ENCODE results near the gene GAPDH. TPM values are rescaled to one million over a fixed set of nuclear protein-coding genes. Genes with fewer than 3 reads are reported as not detected.

GAPDH gene
- total RNA-seq, 2 donors from 2014 or later: 2,037 to 2,666 TPM

- peak; percentile 59 for DNase-seq (ENCODE audit: low spot score)
- intact Hi-C loops (cut with DNase I): no loop called here
These were observed 7.4 kb upstream of the GAPDH start for GRCh38 chr12:6526766-6527525.

- DNase-seq (ENCODE audit: low spot score): no peak
- intact Hi-C loops (cut with DNase I): loop anchor here in 1 of 2 donors (1.0 kb wide), 1 partner anchor 35 kb away; no protein-coding TSS in a partner anchor
These were observed 6.6 kb upstream of the GAPDH start for GRCh38 chr12:6527711-6528110.

- intact Hi-C loops (cut with DNase I): loop anchor here in 1 of 2 donors (1.0 kb wide), 1 partner anchor 34 kb away; no protein-coding TSS in a partner anchor
- DNase-seq (ENCODE audit: low spot score): no peak
These were observed 5.6 kb upstream of the GAPDH start for GRCh38 chr12:6528539-6529235.

GRCh38 chr12:6529291-6529737 lies 5.0 kb upstream of the GAPDH start:
- no peak for DNase-seq (ENCODE audit: low spot score)
- intact Hi-C loops (cut with DNase I): no loop called here

DNA sequence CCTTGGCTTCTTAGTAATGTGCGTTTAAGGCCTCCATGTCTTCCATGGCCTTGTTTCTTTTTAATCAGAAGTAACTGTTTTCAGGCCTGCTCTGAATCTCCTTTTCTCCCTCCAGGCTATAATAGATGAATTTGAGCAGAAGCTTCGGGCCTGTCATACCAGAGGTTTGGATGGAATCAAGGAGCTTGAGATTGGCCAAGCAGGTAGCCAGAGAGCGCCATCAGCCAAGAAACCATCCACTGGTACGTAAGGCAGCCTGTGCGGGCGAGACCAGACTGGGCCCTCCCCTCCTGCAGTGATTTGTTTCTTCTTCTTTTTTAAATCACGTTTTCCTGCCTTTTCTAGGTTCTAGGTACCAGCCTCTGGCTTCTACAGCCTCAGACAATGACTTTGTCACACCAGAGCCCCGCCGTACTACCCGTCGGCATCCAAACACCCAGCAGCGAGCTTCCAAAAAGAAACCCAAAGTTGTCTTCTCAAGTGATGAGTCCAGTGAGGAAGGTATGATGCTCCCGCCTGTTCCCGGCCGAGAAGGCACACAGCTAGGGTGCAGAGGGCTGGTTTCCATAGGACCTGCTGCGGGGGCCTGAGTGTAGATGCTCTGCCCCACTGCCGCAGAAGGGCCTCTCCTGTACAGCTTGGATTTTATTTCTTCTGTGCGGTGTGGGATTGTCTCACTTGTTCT lies 3.6 kb upstream of the GAPDH start:
- no peak for DNase-seq (ENCODE audit: low spot score)
- intact Hi-C loops (cut with DNase I): loop anchor here in 1 of 2 donors (10.0 kb wide), 1 partner anchor 326 kb away; the partner anchor contains the start of gene CD9

DNA sequence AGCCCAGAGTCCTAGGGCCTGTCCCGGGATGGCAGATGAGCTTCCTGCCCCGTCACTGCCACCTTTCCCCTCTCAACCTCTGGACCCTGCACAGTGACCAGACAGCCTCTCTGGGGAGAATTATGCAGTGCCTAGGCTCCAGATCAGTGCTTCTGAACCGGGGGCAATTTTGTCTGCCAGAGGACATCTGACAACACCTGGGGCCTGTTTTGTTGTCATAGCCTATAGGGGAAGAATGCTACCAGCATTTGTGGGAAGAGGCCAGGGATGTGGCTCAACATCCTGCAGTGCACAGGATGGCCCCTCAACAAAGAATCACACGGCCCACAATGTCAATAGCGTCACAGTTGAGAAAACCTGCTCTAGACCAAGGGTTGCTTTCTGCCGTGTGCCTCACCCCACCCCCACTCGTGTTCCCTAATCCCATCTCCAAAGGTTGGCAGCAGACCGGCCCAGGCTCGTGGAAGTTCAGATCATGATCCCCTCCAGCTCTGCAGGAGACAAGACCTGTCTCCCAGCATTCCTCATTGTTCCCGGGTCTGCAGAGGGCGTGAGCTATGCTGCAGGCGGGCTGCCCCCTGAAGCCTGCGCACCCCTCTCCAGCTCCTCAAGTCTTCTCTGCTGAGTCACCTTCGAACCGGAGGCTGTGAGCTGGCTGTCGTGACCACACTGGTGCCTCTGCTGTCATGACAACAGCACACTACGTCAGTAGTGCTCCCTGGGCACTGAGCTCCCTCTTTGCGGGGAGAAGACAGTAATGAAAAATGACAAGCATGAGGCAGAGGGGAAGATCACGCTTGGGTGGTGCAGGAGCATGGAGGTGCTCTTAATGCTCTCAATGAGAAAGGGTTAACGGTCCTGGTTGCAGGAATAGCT lies 2.0 kb upstream of the GAPDH start:
- DNase-seq (ENCODE audit: low spot score): peak; percentile 91

DNA sequence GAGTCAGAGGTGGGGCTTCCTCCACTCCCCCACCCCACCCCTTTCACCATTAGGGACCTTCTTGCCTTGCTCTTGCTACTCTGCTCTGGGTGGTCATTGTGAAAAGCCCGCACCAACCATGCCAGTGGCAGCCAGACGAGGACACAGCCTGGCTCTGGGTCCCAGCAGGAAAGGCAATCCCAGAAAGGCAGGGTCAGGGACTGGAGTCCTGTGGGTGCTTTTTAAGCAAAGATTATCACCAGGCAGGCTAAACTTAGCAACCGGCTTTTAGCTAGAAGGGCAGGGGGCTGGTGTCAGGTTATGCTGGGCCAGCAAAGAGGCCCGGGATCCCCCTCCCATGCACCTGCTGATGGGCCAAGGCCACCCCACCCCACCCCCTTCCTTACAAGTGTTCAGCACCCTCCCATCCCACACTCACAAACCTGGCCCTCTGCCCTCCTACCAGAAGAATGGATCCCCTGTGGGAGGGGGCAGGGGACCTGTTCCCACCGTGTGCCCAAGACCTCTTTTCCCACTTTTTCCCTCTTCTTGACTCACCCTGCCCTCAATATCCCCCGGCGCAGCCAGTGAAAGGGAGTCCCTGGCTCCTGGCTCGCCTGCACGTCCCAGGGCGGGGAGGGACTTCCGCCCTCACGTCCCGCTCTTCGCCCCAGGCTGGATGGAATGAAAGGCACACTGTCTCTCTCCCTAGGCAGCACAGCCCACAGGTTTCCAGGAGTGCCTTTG lies 1.2 kb upstream of the GAPDH start:
- intact Hi-C loops (cut with DNase I): loop anchor here in 1 of 2 donors (10.0 kb wide), 1 partner anchor 328 kb away; the partner anchor contains the start of gene CD9
- DNase-seq (ENCODE audit: low spot score): peak; percentile 93

More for the DNA sequence above, 2.0 kb upstream of the GAPDH start:
- intact Hi-C loops (cut with DNase I): loop anchor here in 1 of 2 donors (10.0 kb wide), 1 partner anchor 327 kb away; the partner anchor contains the start of gene CD9

DNA sequence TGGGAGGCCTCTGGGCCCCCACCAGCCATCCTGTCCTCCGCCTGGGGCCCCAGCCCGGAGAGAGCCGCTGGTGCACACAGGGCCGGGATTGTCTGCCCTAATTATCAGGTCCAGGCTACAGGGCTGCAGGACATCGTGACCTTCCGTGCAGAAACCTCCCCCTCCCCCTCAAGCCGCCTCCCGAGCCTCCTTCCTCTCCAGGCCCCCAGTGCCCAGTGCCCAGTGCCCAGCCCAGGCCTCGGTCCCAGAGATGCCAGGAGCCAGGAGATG lies 729 bp upstream of the GAPDH start:
- intact Hi-C loops (cut with DNase I): loop anchor here in 1 of 2 donors (10.0 kb wide), 1 partner anchor 329 kb away; the partner anchor contains the start of gene CD9
- DNase-seq (ENCODE audit: low spot score): no peak

DNA sequence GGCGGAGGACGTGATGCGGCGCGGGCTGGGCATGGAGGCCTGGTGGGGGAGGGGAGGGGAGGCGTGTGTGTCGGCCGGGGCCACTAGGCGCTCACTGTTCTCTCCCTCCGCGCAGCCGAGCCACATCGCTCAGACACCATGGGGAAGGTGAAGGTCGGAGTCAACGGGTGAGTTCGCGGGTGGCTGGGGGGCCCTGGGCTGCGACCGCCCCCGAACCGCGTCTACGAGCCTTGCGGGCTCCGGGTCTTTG lies 303 bp downstream of the GAPDH start:
- no peak for DNase-seq (ENCODE audit: low spot score)
- intact Hi-C loops (cut with DNase I): loop anchor here in 1 of 2 donors (10.0 kb wide), 1 partner anchor 330 kb away; the partner anchor contains the start of gene CD9

DNA sequence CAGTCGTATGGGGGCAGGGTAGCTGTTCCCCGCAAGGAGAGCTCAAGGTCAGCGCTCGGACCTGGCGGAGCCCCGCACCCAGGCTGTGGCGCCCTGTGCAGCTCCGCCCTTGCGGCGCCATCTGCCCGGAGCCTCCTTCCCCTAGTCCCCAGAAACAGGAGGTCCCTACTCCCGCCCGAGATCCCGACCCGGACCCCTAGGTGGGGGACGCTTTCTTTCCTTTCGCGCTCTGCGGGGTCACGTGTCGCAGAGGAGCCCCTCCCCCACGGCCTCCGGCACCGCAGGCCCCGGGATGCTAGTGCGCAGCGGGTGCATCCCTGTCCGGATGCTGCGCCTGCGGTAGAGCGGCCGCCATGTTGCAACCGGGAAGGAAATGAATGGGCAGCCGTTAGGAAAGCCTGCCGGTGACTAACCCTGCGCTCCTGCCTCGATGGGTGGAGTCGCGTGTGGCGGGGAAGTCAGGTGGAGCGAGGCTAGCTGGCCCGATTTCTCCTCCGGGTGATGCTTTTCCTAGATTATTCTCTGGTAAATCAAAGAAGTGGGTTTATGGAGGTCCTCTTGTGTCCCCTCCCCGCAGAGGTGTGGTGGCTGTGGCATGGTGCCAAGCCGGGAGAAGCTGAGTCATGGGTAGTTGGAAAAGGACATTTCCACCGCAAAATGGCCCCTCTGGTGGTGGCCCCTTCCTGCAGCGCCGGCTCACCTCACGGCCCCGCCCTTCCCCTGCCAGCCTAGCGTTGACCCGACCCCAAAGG lies 804 bp downstream of the GAPDH start:
- peak; percentile 95 for DNase-seq (ENCODE audit: low spot score)
- intact Hi-C loops (cut with DNase I): loop anchor here (5.0 to 10.0 kb wide), 3 partner anchors 108 to 330 kb away; partner anchors contain the start of gene CD9 (in 1 of the 2)

GRCh38 chr12:6535697-6535946 lies 1.3 kb downstream of the GAPDH start:
- intact Hi-C loops (cut with DNase I): loop anchor here (5.0 to 10.0 kb wide), 3 partner anchors 108 to 331 kb away; partner anchors contain the start of gene CD9 (in 1 of the 2)
- DNase-seq (ENCODE audit: low spot score): no peak

DNA sequence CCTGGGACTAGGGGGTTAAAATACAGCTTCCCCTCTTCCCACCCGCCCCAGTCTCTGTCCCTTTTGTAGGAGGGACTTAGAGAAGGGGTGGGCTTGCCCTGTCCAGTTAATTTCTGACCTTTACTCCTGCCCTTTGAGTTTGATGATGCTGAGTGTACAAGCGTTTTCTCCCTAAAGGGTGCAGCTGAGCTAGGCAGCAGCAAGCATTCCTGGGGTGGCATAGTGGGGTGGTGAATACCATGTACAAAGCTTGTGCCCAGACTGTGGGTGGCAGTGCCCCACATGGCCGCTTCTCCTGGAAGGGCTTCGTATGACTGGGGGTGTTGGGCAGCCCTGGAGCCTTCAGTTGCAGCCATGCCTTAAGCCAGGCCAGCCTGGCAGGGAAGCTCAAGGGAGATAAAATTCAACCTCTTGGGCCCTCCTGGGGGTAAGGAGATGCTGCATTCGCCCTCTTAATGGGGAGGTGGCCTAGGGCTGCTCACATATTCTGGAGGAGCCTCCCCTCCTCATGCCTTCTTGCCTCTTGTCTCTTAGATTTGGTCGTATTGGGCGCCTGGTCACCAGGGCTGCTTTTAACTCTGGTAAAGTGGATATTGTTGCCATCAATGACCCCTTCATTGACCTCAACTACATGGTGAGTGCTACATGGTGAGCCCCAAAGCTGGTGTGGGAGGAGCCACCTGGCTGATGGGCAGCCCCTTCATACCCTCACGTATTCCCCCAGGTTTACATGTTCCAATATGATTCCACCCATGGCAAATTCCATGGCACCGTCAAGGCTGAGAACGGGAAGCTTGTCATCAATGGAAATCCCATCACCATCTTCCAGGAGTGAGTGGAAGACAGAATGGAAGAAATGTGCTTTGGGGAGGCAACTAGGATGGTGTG lies 1.9 kb downstream of the GAPDH start:
- intact Hi-C loops (cut with DNase I): loop anchor here (5.0 to 10.0 kb wide), 3 partner anchors 109 to 331 kb away; partner anchors contain the start of gene CD9 (in 1 of the 2)
- peak; percentile 78 for DNase-seq (ENCODE audit: low spot score)

GRCh38 chr12:6536894-6537579 lies 2.7 kb downstream of the GAPDH start:
- intact Hi-C loops (cut with DNase I): loop anchor here (5.0 to 10.0 kb wide), 3 partner anchors 110 to 332 kb away; partner anchors contain the start of gene CD9 (in 1 of the 2)
- DNase-seq (ENCODE audit: low spot score): peak; percentile 84

DNA sequence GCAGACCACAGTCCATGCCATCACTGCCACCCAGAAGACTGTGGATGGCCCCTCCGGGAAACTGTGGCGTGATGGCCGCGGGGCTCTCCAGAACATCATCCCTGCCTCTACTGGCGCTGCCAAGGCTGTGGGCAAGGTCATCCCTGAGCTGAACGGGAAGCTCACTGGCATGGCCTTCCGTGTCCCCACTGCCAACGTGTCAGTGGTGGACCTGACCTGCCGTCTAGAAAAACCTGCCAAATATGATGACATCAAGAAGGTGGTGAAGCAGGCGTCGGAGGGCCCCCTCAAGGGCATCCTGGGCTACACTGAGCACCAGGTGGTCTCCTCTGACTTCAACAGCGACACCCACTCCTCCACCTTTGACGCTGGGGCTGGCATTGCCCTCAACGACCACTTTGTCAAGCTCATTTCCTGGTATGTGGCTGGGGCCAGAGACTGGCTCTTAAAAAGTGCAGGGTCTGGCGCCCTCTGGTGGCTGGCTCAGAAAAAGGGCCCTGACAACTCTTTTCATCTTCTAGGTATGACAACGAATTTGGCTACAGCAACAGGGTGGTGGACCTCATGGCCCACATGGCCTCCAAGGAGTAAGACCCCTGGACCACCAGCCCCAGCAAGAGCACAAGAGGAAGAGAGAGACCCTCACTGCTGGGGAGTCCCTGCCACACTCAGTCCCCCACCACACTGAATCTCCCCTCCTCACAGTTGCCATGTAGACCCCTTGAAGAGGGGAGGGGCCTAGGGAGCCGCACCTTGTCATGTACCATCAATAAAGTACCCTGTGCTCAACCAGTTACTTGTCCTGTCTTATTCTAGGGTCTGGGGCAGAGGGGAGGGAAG lies 3.5 kb downstream of the GAPDH start:
- intact Hi-C loops (cut with DNase I): loop anchor here (5.0 to 10.0 kb wide), 3 partner anchors 110 to 333 kb away; partner anchors contain the start of gene CD9 (in 1 of the 2)
- peak; percentile 96 for DNase-seq (ENCODE audit: low spot score)
